ENCODE measurements around the gene NFIB. TPM values are rescaled to one million over a fixed set of nuclear protein-coding genes. Genes with fewer than 3 reads are reported as not detected.

NFIB gene
- total RNA-seq, 1 experiment from 2014 or later = 14.3 TPM

DNA sequence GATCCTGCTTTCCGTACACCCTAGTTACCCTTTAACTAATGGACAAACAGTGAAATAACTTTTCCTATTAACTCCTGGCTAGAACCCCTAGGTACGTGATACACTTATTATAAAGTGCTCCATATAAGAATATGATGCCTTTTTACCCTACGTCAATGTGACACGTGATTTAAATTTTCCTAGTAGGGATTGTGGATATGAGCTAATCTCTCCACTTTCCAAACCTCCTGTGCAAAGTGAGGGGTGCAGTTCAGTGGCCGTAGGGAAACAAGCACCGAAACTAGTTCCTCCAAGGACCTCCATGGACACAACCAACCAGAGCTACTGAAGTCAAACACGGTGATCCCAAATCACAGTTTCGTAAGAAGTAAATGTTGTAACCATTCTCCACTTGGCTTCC lies 19.3 kb downstream of the NFIB start:
- H3K23me2 ChIP-seq (ENCODE audit: insufficient read length, low read depth, low read length, poor library complexity, severe bottlenecking) = no peaks in the 10 kb centered on the region
- no peak overlapping the region for H3K9ac ChIP-seq (ENCODE audit: extremely low read depth, insufficient read length, low read length)
- H2BK12ac ChIP-seq (ENCODE audit: insufficient read length, low read depth, low read length) = no peak overlapping the region
- H2BK20ac ChIP-seq (ENCODE audit: low read depth, low read length, poor library complexity, severe bottlenecking) = no peak overlapping the region
- no peak overlapping the region for H3K4me2 ChIP-seq (ENCODE audit: insufficient read depth, insufficient read length, low read length)
- no peak overlapping the region for H3K23ac ChIP-seq (ENCODE audit: insufficient read length, low read depth, low read length)
- H3K4me1 ChIP-seq (ENCODE audit: insufficient read depth, low read length) = peaks cover 5% of the 10 kb centered on the region; the same call in 1 of the 2 replicates
- Mint-ChIP-seq H3K9me3 (no peaks in the 10 kb centered on the region), H3K4me3 (no peak overlapping the region), H3K36me3 (ENCODE audit: insufficient read depth in 1 of 3, low read depth in 3 of 3) (peaks cover 0 to 4% (median 0%) of the 10 kb centered on the region in 3 experiments; a peak in 2 of 7 replicates), H3K27me3 (ENCODE audit: low read depth) (no peaks in the 10 kb centered on the region), H3K27ac (no peak overlapping the region), H3K4me1 (peaks cover 11 to 14% of the 10 kb centered on the region in 2 experiments)
- H4K8ac ChIP-seq (replicated peaks; ENCODE audit: insufficient read length, low read depth, low read length) = no peak overlapping the region
- H2BK15ac ChIP-seq (ENCODE audit: low read depth, low read length) = no peak overlapping the region
- H2AFZ ChIP-seq (ENCODE audit: low read length) = no peak overlapping the region
- no peaks in the 10 kb centered on the region for H3K9me3 ChIP-seq (ENCODE audit: control insufficient read depth, low read depth, low read length)
- WGBS (ENCODE audit: extremely low coverage, insufficient read length, low lambda C conversion rate) = no CpG with 5 or more reads among the region's 8 CpGs
- no peaks in the 10 kb centered on the region for H3K27me3 ChIP-seq (ENCODE audit: insufficient read depth, low read length)
- no peak overlapping the region for H3K14ac ChIP-seq (ENCODE audit: insufficient read depth, low read length)
- no peak overlapping the region for H3K27ac ChIP-seq (ENCODE audit: insufficient read length, low read depth, low read length)
- H2BK5ac ChIP-seq (ENCODE audit: insufficient read length, low read length) = no peak overlapping the region
- H4K20me1 ChIP-seq (ENCODE audit: control insufficient read depth, insufficient read depth, insufficient read length) = no peaks in the 10 kb centered on the region
- DNase-seq = no peak
- H2BK120ac ChIP-seq (ENCODE audit: low read depth, low read length, poor library complexity, severe bottlenecking) = no peak overlapping the region
- no peak overlapping the region for H3T11ph ChIP-seq (ENCODE audit: low read length)
- TF ChIP-seq, protein P1, sequence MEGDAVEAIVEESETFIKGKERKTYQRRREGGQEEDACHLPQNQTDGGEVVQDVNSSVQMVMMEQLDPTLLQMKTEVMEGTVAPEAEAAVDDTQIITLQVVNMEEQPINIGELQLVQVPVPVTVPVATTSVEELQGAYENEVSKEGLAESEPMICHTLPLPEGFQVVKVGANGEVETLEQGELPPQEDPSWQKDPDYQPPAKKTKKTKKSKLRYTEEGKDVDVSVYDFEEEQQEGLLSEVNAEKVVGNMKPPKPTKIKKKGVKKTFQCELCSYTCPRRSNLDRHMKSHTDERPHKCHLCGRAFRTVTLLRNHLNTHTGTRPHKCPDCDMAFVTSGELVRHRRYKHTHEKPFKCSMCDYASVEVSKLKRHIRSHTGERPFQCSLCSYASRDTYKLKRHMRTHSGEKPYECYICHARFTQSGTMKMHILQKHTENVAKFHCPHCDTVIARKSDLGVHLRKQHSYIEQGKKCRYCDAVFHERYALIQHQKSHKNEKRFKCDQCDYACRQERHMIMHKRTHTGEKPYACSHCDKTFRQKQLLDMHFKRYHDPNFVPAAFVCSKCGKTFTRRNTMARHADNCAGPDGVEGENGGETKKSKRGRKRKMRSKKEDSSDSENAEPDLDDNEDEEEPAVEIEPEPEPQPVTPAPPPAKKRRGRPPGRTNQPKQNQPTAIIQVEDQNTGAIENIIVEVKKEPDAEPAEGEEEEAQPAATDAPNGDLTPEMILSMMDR (conservative IDR thresholded peaks at IDR 0.05) = no peak
- H2AK5ac ChIP-seq (ENCODE audit: insufficient read length, low read length) = no peak overlapping the region
- H3K56ac ChIP-seq (ENCODE audit: insufficient read length, low read depth, low read length) = no peak overlapping the region
- no peaks in the 10 kb centered on the region for H3K79me2 ChIP-seq (ENCODE audit: insufficient read depth, low read length)
- no peak overlapping the region for H3K18ac ChIP-seq (ENCODE audit: insufficient read length, low read depth, low read length)
- H4K5ac ChIP-seq (ENCODE audit: insufficient read length, low read depth, low read length) = no peak overlapping the region
- H4K91ac ChIP-seq (ENCODE audit: insufficient read length, low read depth, low read length) = no peak overlapping the region
- no peak overlapping the region for H3K4ac ChIP-seq (ENCODE audit: low read depth, low read length)
- H3K79me1 ChIP-seq (ENCODE audit: insufficient read depth, low read depth, low read length, poor library complexity, severe bottlenecking) = no peaks in the 10 kb centered on the region

Measured in H9 (cell line).